SW 1271 (cell line): Measurements from ENCODE around the gene MEG3.

Experiments used
- DNase-seq, 2 experiments: peaks; one replicate each; lab custom pipeline; 2025; lab: John Stamatoyannopoulos, UW

Gene MEG3

DNA sequence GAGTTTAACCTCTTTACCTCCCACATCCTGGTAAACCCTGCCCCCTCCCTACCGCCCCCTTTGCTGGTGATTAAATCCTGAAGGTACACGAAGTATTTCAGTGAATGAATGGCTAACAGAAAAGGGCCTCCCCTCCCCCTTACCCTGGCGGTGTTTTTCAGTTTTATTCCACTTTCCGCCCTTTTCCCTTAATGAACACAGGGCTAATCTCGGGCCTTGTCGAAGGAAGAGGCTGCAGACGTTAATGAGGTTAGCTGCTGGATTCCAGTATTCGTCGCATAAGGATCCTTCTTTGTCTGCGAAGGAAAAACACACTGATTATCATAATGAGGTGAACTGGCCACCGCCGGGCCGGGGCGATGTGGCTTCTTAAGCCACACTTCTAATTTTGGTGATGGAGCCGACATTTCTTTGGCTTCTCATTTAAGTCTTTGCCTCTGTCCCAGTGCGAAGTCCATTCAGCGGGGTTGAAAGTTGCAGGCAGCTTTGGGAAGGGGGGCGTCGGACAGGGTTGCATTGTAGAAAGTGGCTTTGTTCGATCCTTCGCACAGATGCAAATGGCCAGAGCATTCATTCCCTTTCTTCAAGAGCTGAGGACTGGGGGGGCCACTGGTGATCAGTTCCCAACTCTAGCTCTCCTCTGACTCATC is 6.5 kb downstream of the MEG3 start:
- no peak for DNase-seq

GRCh38 chr14:100834082-100834793 is 8.3 kb downstream of the MEG3 start:
- no peak for DNase-seq

DNA sequence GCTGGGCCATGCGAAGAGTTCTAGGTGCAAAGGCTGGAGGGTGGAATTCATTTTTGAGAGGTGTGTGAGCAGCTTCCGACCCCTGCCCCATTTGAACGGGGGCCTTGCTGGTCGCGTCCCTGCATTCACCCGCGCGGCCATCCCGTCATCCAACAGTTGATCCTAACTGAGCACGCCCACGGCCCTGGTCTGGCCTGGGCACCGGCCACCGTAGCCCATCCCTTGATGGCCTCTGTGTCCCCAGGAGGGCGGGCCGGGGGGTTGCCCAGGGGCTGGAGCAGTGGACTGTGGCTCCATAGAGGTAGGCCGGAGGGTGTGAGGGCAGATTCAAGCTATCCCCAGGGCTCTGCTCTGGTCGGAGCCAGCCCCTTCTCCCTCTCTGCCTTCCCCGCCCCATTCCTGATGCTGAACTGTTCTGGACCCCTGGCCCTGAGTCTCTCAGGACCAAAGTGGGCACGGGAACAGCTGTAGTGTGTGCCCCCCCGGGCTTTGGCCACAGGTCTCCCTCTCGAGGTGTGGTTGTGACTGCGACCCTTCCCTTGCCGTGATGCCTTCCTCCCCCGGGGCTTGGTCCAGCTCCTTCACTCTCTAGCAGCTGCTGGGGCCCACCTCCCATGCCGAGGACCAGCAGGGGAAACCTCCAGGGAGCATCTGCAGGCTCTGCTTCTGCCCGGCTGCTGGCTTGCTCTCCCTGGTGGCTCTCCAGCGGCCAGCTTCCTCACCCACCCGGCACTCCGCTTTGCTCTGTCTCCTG is 9.1 kb downstream of the MEG3 start:
- no peak for DNase-seq

DNA sequence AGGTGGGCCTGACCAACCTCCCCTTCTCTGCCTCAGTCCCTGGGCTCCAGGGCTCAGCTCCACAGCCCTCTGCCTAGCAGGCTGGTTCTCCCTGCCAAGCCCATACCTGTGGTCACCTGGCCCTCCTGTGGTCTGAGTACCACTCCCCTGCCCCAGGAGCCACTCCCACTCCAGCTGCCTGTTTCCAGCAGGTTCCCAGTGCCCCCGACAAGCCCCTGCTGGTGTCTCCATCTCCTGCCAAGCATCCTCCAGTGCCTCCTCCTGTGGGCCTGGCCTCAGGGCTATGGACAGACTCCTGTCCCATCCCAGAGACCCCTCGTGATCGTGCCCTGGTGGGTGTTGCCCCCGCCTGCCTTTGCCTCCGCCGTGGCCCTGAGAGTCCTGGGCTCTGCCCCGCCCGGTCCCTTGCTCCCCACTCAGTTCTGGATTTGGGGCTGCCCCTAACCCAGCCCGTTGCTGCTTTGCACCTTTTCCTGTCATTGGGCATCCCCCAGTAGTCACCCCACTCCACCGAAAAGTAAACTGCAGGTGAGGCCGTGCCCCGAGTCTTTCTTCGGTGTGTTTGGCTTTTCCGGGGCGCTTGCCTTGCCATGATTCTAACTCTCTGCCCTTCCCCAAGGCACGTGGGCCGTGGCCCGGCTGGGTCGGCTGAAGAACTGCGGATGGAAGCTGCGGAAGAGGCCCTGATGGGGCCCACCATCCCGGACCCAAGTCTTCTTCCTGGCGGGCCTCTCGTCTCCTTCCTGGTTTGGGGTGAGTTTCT is 9.8 kb downstream of the MEG3 start:
- DNase-seq = no peak

- no peak for DNase-seq
Measured at GRCh38 chr14:100836311-100836805, 10.4 kb downstream of the MEG3 start.

DNA sequence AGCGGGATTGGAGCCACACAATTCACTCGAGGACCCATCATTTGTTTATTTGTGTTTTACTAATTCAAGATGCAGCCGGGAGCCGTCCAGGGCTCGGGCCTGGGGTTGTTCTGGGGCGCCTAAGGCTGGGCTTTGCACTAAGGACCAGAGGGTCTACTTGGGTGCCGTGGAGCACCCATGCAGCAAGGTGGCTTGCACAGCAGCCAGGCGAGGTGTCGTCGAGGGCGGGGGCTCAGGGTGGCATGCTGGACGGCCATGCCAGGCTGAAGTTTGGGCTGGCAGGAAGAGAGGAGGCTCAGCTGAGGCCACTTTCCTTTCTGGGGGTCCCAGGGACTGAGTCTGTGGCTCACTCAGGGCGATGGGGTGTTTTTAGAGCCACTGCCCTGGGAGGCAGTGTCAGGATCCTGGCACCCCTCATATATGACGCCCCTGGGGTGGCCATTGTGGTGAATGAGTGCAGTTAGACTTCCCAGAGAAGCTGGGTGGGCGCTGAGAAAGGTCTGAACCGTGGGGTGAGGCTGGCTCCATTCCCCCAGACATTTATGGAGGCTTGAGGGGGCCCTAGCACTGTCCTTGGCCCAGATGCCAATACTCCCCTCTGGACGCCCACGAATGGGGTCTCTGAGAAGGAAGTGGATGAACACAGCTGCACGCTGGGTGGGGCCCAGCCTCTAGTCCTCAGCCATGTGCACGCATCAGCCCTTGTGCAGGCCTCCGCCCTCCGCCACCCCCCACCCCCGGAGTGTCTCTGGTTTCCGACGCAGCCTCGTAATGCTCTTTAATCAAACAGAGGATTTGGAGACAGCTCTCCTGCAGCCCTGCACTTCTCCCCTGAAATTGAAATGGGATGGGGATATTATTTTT is 11.3 kb downstream of the MEG3 start:
- DNase-seq = no peak

DNA sequence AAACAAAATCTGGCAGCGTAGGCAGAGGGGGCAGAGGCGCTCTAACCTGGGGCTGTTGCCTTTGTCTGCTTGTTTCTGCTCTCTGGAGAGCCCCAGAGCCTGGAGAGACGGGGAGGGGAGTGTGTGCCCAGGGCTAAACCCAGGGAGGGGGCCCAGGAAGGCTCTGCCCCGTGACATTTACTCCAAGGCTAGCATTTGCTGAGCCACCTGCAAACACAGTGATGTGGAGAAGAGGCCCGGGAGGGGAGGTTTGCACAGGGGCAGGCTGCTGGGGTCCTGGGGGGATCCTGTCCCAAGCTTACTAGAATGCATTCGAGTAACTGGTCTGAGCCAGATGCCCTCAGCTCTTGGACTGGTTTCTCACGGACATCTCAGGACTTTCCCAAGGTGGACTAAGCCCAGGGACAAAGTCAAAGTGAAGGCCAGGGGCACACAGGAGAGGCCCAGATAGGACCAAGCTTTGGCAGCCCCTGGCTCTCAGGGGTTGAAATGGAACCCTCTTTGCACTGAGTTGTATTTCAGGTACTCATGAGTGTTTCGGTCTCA is 12.0 kb downstream of the MEG3 start:
- DNase-seq = no peak

DNA sequence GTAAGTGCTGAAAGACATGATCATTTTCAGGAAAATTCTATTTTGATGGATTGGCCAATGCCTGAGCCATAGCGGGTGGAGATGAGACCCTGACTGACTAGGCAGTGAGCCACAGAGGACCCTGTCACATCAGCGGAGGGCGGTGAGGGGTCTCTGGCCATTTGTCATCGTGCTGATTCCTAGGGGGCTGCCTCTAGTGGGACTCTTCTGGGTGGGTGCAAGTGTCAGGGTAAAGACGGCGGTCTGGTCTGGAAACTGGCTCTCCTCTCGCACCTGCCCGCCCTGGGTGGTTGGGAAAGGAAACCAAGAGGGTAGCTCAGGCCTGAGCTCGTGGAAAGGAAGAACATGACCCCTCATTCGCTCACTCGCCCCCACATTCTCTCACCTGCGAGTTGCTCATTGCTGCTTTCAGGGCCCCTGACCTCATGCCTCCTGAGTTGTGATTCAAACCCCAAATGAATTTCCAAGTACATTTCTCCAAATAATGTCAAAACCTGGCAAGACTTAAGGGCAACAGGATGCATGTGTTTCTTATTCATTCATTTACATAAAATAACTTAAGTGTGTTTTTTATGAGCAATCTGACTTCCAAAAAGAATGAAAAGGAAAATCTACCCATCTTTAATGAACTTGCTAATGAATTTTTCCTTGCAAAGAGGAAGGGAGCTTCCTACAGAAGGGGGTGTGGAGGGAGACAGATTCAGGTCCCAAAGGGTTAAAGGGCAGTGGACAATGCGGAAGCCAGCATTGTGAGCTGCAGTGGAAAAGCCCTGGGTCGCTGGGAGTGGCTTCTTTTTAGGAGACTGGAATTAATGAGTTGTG is 12.8 kb downstream of the MEG3 start:
- no peak for DNase-seq

DNA sequence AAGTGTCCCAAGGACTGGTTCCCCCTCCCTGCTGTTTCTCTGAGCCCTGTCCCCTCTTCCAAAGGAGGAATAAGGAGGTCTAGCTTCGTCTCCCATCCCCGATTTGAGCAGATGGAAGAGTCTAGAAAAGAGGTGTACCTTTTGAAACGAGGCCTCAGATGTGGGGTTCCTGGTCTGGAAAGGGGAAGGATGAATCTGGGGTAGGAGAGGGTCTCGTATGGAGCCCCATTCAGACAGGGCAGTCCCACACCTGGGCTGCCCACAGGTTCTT is 13.3 kb downstream of the MEG3 start:
- no peak for DNase-seq

GRCh38 chr14:100839681-100840111 is 13.8 kb downstream of the MEG3 start:
- no peak for DNase-seq

DNA sequence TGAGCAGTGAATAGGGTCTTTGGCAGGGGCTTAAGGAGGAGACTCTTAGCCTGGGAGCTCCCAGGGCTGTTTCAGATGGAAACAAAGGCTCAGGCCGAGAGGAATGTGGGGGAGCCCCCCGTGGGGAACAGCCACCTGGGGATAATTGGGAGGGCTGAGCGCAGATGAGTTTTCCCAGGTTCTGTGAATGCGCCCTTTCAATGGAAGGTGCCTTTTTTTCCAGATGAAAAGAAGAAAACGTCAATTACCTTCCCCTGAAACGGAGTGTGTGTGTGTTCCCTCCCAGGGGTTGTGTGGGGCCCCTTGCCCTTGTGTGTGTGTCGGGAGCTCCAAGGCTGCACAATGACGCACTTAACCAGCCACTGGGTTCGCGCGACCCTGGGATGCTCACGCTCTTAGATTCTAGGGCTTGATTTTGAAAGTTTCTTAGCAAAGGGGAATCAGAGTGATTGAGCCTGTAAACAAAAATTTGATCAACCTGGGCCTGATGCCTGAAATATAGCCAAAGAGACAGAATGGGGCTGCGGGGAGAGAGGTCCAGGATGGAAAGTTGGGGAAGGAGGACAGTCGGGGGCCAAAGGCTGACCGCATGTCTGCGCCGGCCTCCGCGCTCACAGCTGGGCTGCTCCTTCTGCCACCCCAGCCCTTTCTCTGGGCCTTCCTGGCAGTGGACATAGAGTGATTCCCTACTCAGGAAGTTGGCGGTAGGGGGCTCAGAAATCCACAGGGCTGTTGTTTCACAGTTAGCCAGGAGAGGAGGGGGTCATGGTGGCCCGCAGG is 14.6 kb downstream of the MEG3 start:
- no peak for DNase-seq

GRCh38 chr14:100841066-100841760 is 15.3 kb downstream of the MEG3 start:
- no peak for DNase-seq

- DNase-seq = no peak
Measured at GRCh38 chr14:100841761-100842403, 16.0 kb downstream of the MEG3 start.

DNA sequence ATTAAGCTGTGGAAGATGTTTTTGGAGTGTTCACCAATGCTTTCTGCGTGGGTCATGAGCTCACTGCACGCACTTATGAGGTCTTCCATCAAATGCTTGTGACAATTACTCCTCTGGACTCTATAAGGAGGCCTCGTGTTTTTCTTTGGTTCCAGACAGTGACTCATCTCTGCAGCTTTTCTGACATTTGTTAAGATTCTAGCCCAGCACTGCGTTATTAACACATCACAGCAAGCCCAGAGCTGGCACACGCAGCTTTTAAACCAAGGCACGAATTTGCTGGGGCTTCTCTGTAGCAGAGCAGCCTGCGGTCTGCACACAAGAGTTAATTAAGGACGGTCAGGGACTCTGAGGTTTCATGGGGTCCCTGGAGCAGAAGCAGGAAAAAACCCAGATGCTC is 16.9 kb downstream of the MEG3 start:
- DNase-seq = no peak

GRCh38 chr14:100844082-100844408 is 18.1 kb downstream of the MEG3 start:
- DNase-seq = no peak

GRCh38 chr14:100844421-100844820 is 18.5 kb downstream of the MEG3 start:
- no peak for DNase-seq

GRCh38 chr14:100844846-100845245 is 18.9 kb downstream of the MEG3 start:
- DNase-seq = no peak

DNA sequence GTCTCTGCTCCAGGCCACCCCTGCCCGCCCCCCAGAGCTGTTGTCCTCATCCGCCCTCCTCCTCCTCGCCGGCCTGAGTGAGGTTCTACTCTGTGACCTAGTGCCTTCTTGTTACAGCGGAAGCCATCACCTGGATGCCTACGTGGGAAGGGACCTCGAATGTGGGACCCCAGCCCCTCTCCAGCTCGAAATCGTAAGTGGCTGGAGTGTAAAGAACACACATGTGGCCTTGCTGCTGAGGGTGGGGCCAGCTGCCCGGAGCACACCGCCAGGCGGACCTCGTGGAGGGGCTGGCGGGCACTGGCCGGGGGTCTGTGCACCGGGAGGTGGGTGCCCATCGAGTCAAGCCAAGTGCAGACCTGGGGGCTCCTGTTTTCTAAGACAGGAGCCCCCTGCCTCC is 19.4 kb downstream of the MEG3 start:
- DNase-seq = no peak
